SK-N-SH (cell line): ENCODE measurements around the gene RASSF4. TPM values are rescaled to one million over a fixed set of nuclear protein-coding genes. Genes with fewer than 3 reads are reported as not detected.

Experiments used
- CTCF ChIA-PET: fragments of 300-600, 350-600 bp; formaldehyde crosslinking; extraction: SDS; loops from one replicate; lab custom pipeline; 2021; lab: Yijun Ruan, JAX
- POLR2A ChIA-PET: fragments of 350-600 bp; sonication (Branson Sonifier 250); formaldehyde crosslinking; extraction: SDS; loops from one replicate; lab custom pipeline; 2020; ENCODE audit warnings: antibody characterized with exemption, inconsistent platforms; lab: Yijun Ruan, JAX
- DNase-seq: peaks from one replicate; pipeline ENCODE4 v3.0.0; 2012
- H2AFZ ChIP-seq: fragments of 200-600 bp; sonication (generic); 2 replicates; pipeline ENCODE4 v1.8.1; 2016; ENCODE audit warnings: antibody characterized with exemption, mild to moderate bottlenecking, low read depth
- H3F3A ChIP-seq: fragments of 200-600 bp; sonication (generic); replicated peaks from 2 replicates; pipeline ENCODE3; 2016; ENCODE audit warnings: antibody characterized with exemption, mild to moderate bottlenecking; ENCODE audit not compliant: insufficient read depth
- H3K27ac ChIP-seq, 2 experiments: fragments of 200-500 bp in 1 of 2; fragments of 200-600 bp in 1 of 2; sonication (Bioruptor generic) in 1 of 2; sonication (generic), shearing (Covaris generic) in 1 of 2; 2 replicates each; pipeline versions ENCODE4 v1.5.1 to v1.6.1; 2014 to 2016; ENCODE audit warnings: low read depth in 2 of 2, inconsistent platforms in 1 of 2, low read length in 1 of 2, mild to moderate bottlenecking in 1 of 2, mixed read lengths in 1 of 2
- H3K27me3 ChIP-seq: fragments of 200-600 bp; sonication (generic), shearing (Covaris generic); 2 replicates; pipeline ENCODE4 v1.6.1; 2016; ENCODE audit warnings: mixed run types; ENCODE audit not compliant: insufficient read depth
- H3K36me3 ChIP-seq, 2 experiments: fragments of 200-500 bp in 1 of 2; fragments of 200-600 bp in 1 of 2; sonication (Bioruptor generic) in 1 of 2; sonication (generic) in 1 of 2; replicated peaks in 1 of 2; 2 replicates each; pipeline versions ENCODE3 to v1.5.1; 2014 to 2016; ENCODE audit warnings: low read length in 1 of 2, mild to moderate bottlenecking in 1 of 2; ENCODE audit not compliant: insufficient read depth in 2 of 2, control insufficient read depth in 1 of 2
- H3K4me1 ChIP-seq, 2 experiments: fragments of 200-500 bp in 1 of 2; fragments of 200-600 bp in 1 of 2; sonication (Bioruptor generic) in 1 of 2; sonication (generic), shearing (Covaris generic) in 1 of 2; 2 replicates each; pipeline versions ENCODE4 v1.5.1 to v1.6.1; 2014 to 2016; ENCODE audit warnings: low read depth in 1 of 2, low read length in 1 of 2, mixed run types in 1 of 2; ENCODE audit not compliant: insufficient read depth in 2 of 2, control insufficient read depth in 1 of 2
- H3K4me2 ChIP-seq: fragments of 200-600 bp; sonication (generic), shearing (Covaris generic); 2 replicates; pipeline ENCODE4 v1.6.1; 2017; ENCODE audit warnings: mixed run types
- H3K4me3 ChIP-seq, 2 experiments: fragments of 200-500 bp in 1 of 2; fragments of 200-600 bp in 1 of 2; sonication (Bioruptor generic) in 1 of 2; sonication (generic), shearing (Covaris generic) in 1 of 2; 2 replicates each; pipeline versions ENCODE4 v1.5.1 to v1.8.1; 2014 to 2016; ENCODE audit warnings: low read depth in 2 of 2, inconsistent platforms in 1 of 2, low read length in 1 of 2, mild to moderate bottlenecking in 1 of 2, mixed read lengths in 1 of 2, moderate library complexity in 1 of 2
- H3K79me2 ChIP-seq: fragments of 200-600 bp; sonication (generic); 2 replicates; pipeline ENCODE4 v1.8.1; 2017; ENCODE audit warnings: mild to moderate bottlenecking; ENCODE audit not compliant: insufficient read depth
- H3K9ac ChIP-seq: fragments of 200-600 bp; sonication (generic); 2 replicates; pipeline ENCODE4 v1.6.1; 2017; ENCODE audit warnings: mixed run types
- H3K9me2 ChIP-seq: fragments of 200-600 bp; sonication (generic); 2 replicates; pipeline ENCODE4 v1.6.1; 2017; ENCODE audit warnings: mixed run types
- H3K9me3 ChIP-seq: fragments of 200-600 bp; sonication (generic); 2 replicates; pipeline ENCODE4 v1.6.1; 2017; ENCODE audit warnings: mixed run types, mild to moderate bottlenecking, moderate library complexity
- H4K20me1 ChIP-seq: fragments of 200-600 bp; sonication (generic); 2 replicates; pipeline ENCODE4 v1.6.1; 2017; ENCODE audit warnings: mild to moderate bottlenecking, mixed run types; ENCODE audit not compliant: insufficient read depth
- CHD2 ChIP-seq: fragments of 150-350 bp; IDR thresholded peaks from 2 replicates; pipeline ENCODE4 v1.6.1; 2018; ENCODE audit warnings: low read length; ENCODE audit not compliant: partially characterized antibody
- ELF1 ChIP-seq: IDR thresholded peaks from 2 replicates; pipeline ENCODE4 v1.4.0; 2012
- EZH2phosphoT487 ChIP-seq: fragments of 200-600 bp; sonication (generic); IDR thresholded peaks from 2 replicates; pipeline ENCODE4 v1.6.1; 2017; ENCODE audit warnings: low read depth, mixed run types, mild to moderate bottlenecking, antibody characterized with exemption, moderate library complexity, borderline replicate concordance
- FOXJ3 ChIP-seq: sonication (generic); formaldehyde crosslinking; IDR thresholded peaks from 2 replicates; pipeline ENCODE4 v1.5.1; 2020; ENCODE audit warnings: mild to moderate bottlenecking, missing genetic modification reagents
- FOXM1 ChIP-seq: IDR thresholded peaks from 2 replicates; pipeline ENCODE4 v1.4.0; 2012; ENCODE audit warnings: low read depth, mild to moderate bottlenecking
- GATA2 ChIP-seq: sonication (generic); formaldehyde crosslinking; IDR thresholded peaks from 2 replicates; pipeline ENCODE4 v1.5.0; 2020; ENCODE audit warnings: mild to moderate bottlenecking, missing genetic modification reagents
- NFIC ChIP-seq: IDR thresholded peaks from 2 replicates; pipeline ENCODE4 v1.4.0; 2012; ENCODE audit warnings: borderline replicate concordance
- RAD21 ChIP-seq: IDR thresholded peaks from 2 replicates; pipeline ENCODE4 v1.6.1; 2012; ENCODE audit warnings: mild to moderate bottlenecking, low read length
- RXRA ChIP-seq: IDR thresholded peaks from 2 replicates; pipeline ENCODE4 v1.4.0; 2012; ENCODE audit warnings: low read depth, mild to moderate bottlenecking, borderline replicate concordance
- SIN3A ChIP-seq: IDR thresholded peaks from 2 replicates; pipeline ENCODE4 v1.6.1; 2012; ENCODE audit warnings: low read depth, mild to moderate bottlenecking, low read length, moderate library complexity, borderline replicate concordance
- SMC3 ChIP-seq: IDR thresholded peaks from 2 replicates; pipeline ENCODE4 v1.6.1; 2012; ENCODE audit warnings: low read depth, low read length, improper control_type of control experiment
- TAF1 ChIP-seq: IDR thresholded peaks from 2 replicates; pipeline ENCODE4 v1.6.1; 2012; ENCODE audit warnings: low read depth, mild to moderate bottlenecking, low read length, moderate library complexity, borderline replicate concordance
- YY1 ChIP-seq: IDR thresholded peaks from 2 replicates; pipeline ENCODE4 v1.4.0; 2012; ENCODE audit warnings: low read depth, mild to moderate bottlenecking
- WGBS: methylation state at CpG from one replicate; pipeline ENCODE4 v1.1.6; 2017; ENCODE audit warnings: low lambda C conversion rate; 5-methylcytosine and 5-hydroxymethylcytosine counted together
- polyA plus RNA-seq, 3 experiments: library from polyadenylated mRNA; depleted of rRNA; stranded (reverse); fragments of >200 nt; gene quantifications; 2 replicates each; pipeline ENCODE4 v1.2.3, GENCODE V29; 2012
- TF ChIP-seq, protein P1 (sequence below): IDR thresholded peaks from 2 replicates; pipeline ENCODE4; 2012
- TF ChIP-seq, protein P2 (sequence below): IDR thresholded peaks from 2 replicates; pipeline ENCODE4 v1.6.1; 2012; ENCODE audit warnings: mild to moderate bottlenecking, low read depth, low read length, moderate library complexity
- TF ChIP-seq, protein P3 (sequence below): fragments of 150-350 bp; IDR thresholded peaks from 2 replicates; pipeline ENCODE4 v1.6.1; 2016; ENCODE audit warnings: mild to moderate bottlenecking, low read depth, low read length

RASSF4 gene
- polyA plus RNA-seq, 1 of the 3 experiments (the other 2 are of a cell fraction): 11.0 TPM

- peaks cover 32% of the 10 kb centered on the region for H3K27me3 ChIP-seq
- no peaks in the 10 kb centered on the region for H3K79me2 ChIP-seq
- no peak for TF ChIP-seq FOXJ3
- TF ChIP-seq, protein P1, sequence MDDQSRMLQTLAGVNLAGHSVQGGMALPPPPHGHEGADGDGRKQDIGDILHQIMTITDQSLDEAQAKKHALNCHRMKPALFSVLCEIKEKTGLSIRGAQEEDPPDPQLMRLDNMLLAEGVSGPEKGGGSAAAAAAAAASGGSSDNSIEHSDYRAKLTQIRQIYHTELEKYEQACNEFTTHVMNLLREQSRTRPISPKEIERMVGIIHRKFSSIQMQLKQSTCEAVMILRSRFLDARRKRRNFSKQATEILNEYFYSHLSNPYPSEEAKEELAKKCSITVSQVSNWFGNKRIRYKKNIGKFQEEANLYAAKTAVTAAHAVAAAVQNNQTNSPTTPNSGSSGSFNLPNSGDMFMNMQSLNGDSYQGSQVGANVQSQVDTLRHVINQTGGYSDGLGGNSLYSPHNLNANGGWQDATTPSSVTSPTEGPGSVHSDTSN: no peak
- no peak for TF ChIP-seq TAF1
- DNase-seq: no peak
- H3K9me2 ChIP-seq: no peaks in the 10 kb centered on the region
- CTCF ChIA-PET: interaction anchor here (1.4 to 1.9 kb wide), 4 partner anchors 11 to 57 kb away, joined by 3 to 20 read pairs (median 4); no protein-coding TSS in a partner anchor
- POLR2A ChIA-PET: no interaction called here
- H4K20me1 ChIP-seq: no peaks in the 10 kb centered on the region
- H3K4me1 ChIP-seq: no peaks in the 10 kb centered on the region
- no peak overlapping the region for H2AFZ ChIP-seq
- no peak overlapping the region for H3K27ac ChIP-seq
- no peaks in the 10 kb centered on the region for H3K36me3 ChIP-seq
- H3K4me2 ChIP-seq: no peak overlapping the region
- WGBS: 10% methylated on average over 2 of the region's 3 CpGs
- H3K9me3 ChIP-seq: no peaks in the 10 kb centered on the region
- H3F3A ChIP-seq: no peaks in the 10 kb centered on the region
- H3K4me3 ChIP-seq: no peak overlapping the region
- no peak overlapping the region for H3K9ac ChIP-seq
Measured at GRCh38 chr10:44921506-44921905, 38.1 kb upstream of the RASSF4 start.

DNA sequence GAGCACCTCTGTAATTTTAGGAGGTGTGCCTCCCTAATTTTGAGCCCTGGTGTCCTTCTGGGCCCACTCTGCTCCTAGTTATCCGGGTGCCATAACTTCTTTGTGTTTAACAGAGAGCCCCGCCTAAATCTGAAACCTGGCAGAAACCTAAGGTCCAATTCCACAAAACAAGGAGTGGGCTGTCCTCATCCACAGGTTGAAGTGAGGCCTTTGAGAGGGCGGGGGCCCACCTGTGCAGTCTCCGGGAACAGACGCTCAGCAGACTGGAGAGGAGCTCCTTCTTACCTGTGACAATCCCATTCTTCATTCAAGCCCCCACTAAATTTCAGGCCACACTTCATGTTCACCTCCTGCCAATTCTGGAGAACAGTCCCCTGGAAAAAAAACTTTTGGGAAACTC lies 37.6 kb upstream of the RASSF4 start:
- WGBS: 31% methylated on average over 5 of the region's 5 CpGs
- Histone ChIP-seq H3K27ac (no peak overlapping the region), H3K4me1 (no peaks in the 10 kb centered on the region), H3K27me3 (peaks cover 32% of the 10 kb centered on the region), H3K4me2 (no peak overlapping the region), H3K9ac (no peak overlapping the region), H2AFZ (no peak overlapping the region), H3K4me3 (no peak overlapping the region), H3K9me3 (no peaks in the 10 kb centered on the region)
- DNase-seq: no peak
- no peak for TF ChIP-seq EZH2phosphoT487
- no peak for TF ChIP-seq GATA2
- no peak for TF ChIP-seq CHD2
- TF ChIP-seq, all 33 proteins: peak for 0
- CTCF ChIA-PET: interaction anchor here (1.5 to 1.9 kb wide), 2 partner anchors 10 to 58 kb away, joined by 3 to 20 read pairs; no protein-coding TSS in a partner anchor
- POLR2A ChIA-PET: no interaction called here
- no peaks in the 10 kb centered on the region for H3K9me2 ChIP-seq
- no peaks in the 10 kb centered on the region for H3F3A ChIP-seq
- H4K20me1 ChIP-seq: no peaks in the 10 kb centered on the region
- no peaks in the 10 kb centered on the region for H3K36me3 ChIP-seq
- H3K79me2 ChIP-seq: no peaks in the 10 kb centered on the region

GRCh38 chr10:44922796-44923545 lies 36.6 kb upstream of the RASSF4 start:
- Histone ChIP-seq H3K9me3 (no peaks in the 10 kb centered on the region), H4K20me1 (no peaks in the 10 kb centered on the region), H2AFZ (no peak overlapping the region), H3K27ac (no peak overlapping the region), H3K9me2 (no peaks in the 10 kb centered on the region), H3K27me3 (peaks cover 32% of the 10 kb centered on the region), H3K79me2 (no peaks in the 10 kb centered on the region), H3K9ac (no peak overlapping the region), H3K4me2 (no peak overlapping the region), H3K4me3 (no peak overlapping the region), H3K36me3 (no peaks in the 10 kb centered on the region), H3K4me1 (no peaks in the 10 kb centered on the region), H3F3A (no peaks in the 10 kb centered on the region)
- no peak for DNase-seq
- CTCF ChIA-PET: no interaction called here
- POLR2A ChIA-PET: no interaction called here
- 15% methylated on average over 5 of the region's 7 CpGs for WGBS
- TF ChIP-seq FOXM1 (no peak), YY1 (no peak), FOXJ3 (no peak), EZH2phosphoT487 (no peak), SMC3 (no peak), RXRA (no peak), GATA2 (no peak), NFIC (no peak), SIN3A (no peak), ELF1 (no peak), RAD21 (no peak)
- TF ChIP-seq, protein P2, sequence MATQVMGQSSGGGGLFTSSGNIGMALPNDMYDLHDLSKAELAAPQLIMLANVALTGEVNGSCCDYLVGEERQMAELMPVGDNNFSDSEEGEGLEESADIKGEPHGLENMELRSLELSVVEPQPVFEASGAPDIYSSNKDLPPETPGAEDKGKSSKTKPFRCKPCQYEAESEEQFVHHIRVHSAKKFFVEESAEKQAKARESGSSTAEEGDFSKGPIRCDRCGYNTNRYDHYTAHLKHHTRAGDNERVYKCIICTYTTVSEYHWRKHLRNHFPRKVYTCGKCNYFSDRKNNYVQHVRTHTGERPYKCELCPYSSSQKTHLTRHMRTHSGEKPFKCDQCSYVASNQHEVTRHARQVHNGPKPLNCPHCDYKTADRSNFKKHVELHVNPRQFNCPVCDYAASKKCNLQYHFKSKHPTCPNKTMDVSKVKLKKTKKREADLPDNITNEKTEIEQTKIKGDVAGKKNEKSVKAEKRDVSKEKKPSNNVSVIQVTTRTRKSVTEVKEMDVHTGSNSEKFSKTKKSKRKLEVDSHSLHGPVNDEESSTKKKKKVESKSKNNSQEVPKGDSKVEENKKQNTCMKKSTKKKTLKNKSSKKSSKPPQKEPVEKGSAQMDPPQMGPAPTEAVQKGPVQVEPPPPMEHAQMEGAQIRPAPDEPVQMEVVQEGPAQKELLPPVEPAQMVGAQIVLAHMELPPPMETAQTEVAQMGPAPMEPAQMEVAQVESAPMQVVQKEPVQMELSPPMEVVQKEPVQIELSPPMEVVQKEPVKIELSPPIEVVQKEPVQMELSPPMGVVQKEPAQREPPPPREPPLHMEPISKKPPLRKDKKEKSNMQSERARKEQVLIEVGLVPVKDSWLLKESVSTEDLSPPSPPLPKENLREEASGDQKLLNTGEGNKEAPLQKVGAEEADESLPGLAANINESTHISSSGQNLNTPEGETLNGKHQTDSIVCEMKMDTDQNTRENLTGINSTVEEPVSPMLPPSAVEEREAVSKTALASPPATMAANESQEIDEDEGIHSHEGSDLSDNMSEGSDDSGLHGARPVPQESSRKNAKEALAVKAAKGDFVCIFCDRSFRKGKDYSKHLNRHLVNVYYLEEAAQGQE: no peak
- TF ChIP-seq, protein P3, sequence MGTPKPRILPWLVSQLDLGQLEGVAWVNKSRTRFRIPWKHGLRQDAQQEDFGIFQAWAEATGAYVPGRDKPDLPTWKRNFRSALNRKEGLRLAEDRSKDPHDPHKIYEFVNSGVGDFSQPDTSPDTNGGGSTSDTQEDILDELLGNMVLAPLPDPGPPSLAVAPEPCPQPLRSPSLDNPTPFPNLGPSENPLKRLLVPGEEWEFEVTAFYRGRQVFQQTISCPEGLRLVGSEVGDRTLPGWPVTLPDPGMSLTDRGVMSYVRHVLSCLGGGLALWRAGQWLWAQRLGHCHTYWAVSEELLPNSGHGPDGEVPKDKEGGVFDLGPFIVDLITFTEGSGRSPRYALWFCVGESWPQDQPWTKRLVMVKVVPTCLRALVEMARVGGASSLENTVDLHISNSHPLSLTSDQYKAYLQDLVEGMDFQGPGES: no peak
